Inferior parietal cortex (tissue), 1 donor: ENCODE data around the gene NPBWR2.
"Not testable (repeated sequence)": the region's sequence is repeated elsewhere in the genome, so short reads cannot be mapped to it uniquely, and the experiment has no call there.

Experiments
- DNase-seq: peaks from one replicate; pipeline ENCODE4 v3.0.0-alpha.2; 2016; ENCODE audit errors: extremely low spot score

NPBWR2 gene

DNA sequence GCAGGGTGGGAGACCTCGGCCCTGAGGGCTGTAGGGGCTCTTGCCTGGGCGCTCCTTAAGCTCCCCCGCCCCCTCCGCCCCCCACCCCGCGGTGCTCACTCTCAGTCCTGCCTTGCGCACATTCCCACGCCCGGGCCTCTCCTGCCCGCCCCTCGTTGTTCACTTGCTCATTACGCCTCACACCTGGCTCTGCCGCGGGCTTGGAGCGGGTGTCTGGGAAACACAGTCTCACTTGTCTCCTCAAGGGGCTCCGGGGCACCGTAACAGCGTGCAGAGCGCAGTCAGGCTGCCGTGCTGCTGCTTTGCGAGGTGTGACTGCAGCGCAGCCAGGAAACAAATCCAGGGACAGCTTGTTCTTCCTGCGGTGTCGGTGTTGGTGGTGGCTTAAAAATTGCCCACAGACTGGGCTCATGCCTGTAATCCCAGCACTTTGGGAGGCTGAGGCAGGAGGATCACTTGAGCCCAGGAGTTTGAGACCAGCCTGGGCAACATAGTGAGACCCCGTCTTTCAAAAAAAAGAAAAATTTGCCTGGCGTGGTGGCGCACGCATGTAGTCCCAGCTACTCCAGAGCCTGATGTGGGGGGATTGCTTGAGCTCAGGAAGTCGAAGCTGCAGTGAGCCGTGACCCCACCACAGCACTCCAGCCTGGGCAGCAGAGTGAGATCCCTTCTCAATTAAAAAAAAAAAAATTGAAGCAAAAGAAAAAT, 4.6 kb downstream of the NPBWR2 start:
- no peak for DNase-seq

DNA sequence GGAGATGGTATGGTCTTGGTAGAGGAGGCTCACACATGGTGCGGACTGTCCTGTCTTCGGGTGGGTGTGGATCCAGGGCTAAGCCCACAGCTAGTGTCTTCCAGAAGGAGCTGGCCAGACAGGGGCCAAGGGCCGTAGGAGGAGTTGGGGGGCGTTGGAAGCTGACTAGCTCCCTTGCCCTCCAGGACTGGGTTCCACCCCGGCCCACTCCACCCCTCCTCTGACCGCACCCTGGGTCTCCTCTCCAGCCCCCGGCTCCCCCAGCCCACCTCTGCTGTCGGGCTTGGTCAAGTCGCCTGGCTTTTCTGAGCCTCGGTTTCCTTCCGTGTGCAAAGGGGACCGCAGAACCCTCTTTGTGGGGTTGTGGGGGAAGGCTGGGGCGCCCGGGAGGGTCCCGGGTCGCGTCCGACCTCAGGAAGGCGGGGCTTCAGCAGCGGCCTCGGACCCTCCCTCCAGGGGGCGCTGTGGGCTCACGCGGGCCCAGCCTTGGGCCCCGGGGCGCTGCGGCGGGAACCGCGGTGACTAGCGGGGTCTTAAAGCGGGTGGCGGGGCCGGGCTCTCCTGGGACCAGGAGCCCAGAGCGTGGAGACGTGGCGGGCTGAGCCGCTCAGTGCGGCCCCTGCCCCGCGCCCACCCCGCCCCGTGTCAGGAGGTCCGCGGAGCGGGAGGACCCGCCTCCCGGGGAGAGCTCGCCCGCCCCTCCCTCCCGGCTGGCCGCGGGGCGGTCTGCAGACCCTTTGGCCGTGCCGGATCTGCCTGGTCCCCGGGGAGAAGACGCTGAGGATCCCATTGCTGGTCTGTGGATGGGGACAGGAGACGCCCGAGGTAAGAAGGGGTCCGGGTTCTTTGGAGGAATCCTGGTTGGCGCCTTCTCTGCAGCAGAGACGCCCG, 5.4 kb downstream of the NPBWR2 start:
- no peak for DNase-seq

- no peak for DNase-seq
Observed at GRCh38 chr20:64100946-64101688, 6.2 kb downstream of the NPBWR2 start.

GRCh38 chr20:64100566-64100888, 6.8 kb downstream of the NPBWR2 start:
- DNase-seq: no peak

GRCh38 chr20:64099880-64100565, 7.3 kb downstream of the NPBWR2 start:
- no peak for DNase-seq

- no peak for DNase-seq
Observed at GRCh38 chr20:64099086-64099786, 8.1 kb downstream of the NPBWR2 start.

DNA sequence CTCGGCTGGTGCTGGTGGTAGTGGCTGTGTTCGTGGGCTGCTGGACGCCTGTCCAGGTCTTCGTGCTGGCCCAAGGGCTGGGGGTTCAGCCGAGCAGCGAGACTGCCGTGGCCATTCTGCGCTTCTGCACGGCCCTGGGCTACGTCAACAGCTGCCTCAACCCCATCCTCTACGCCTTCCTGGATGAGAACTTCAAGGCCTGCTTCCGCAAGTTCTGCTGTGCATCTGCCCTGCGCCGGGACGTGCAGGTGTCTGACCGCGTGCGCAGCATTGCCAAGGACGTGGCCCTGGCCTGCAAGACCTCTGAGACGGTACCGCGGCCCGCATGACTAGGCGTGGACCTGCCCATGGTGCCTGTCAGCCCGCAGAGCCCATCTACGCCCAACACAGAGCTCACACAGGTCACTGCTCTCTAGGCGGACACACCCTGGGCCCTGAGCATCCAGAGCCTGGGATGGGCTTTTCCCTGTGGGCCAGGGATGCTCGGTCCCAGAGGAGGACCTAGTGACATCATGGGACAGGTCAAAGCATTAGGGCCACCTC, 8.8 kb downstream of the NPBWR2 start:
- no peak for DNase-seq

DNA sequence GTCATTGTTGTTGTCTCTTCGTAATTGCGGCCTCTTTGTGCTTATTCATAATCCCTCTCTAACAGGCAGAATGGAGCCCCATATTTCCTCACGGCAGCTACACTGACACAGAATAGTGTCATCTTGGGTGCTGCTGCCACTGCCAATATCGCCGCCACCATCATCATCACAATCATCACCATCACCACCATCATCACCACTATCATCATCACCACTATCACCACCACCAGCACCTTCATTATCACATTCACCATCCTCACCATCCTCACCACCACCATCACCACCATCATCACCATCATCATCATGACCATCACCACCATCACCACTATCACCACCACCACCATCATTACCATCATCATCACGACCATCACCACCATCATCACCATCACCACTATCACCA, 10.8 kb downstream of the NPBWR2 start:
- no peak for DNase-seq

GRCh38 chr20:64095927-64096326, 11.4 kb downstream of the NPBWR2 start:
- DNase-seq: no peak

DNA sequence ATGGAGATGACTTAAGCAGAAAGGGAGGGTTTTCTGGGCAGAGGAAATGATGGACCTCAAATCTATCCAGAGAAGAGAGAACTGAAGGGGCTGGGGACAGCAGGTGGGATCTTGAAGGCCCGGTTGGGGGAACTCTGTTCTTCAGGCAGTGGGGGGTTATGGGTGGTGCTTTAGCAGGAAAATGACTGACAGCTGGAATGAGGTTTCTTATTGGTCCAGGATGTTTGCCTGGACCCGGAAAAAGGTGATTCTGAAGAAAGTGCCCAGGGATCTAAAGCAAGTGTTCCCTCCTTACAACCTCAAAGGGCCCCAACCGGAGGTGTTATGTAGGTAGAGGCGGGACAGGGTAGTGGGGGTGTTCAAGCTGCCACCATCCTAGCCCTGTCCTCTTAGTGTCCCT, 11.9 kb downstream of the NPBWR2 start:
- DNase-seq: no peak

GRCh38 chr20:64093013-64093503, 14.3 kb downstream of the NPBWR2 start:
- DNase-seq: no peak

- no peak for DNase-seq
Observed at GRCh38 chr20:64092258-64093012, 14.9 kb downstream of the NPBWR2 start.

- DNase-seq: no peak
Observed at GRCh38 chr20:64091770-64092169, 15.6 kb downstream of the NPBWR2 start.

GRCh38 chr20:64091340-64091739, 16.0 kb downstream of the NPBWR2 start:
- DNase-seq: no peak

- no peak for DNase-seq
Observed at GRCh38 chr20:64090165-64090564, 17.2 kb downstream of the NPBWR2 start.

- not testable (repeated sequence) for DNase-seq
Observed at GRCh38 chr20:64088586-64088985, 18.8 kb downstream of the NPBWR2 start.

DNA sequence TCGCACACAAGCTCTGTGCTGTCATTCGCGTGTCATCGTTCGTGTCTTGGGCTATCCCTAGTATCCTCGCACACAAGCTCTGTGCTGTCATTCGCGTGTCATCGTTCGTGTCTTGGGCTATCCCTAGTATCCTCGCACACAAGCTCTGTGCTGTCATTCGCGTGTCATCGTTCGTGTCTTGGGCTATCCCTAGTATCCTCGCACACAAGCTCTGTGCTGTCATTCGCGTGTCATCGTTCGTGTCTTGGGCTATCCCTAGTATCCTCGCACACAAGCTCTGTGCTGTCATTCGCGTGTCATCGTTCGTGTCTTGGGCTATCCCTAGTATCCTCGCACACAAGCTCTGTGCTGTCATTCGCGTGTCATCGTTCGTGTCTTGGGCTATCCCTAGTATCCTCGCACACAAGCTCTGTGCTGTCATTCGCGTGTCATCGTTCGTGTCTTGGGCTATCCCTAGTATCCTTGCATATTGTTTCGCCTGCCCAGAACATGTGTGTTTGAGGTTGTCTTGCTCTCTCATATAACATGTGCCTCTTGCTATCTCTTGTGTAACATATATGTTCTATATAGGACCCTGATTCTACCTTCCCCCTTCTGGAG, 20.0 kb downstream of the NPBWR2 start:
- not testable (repeated sequence) for DNase-seq

DNA sequence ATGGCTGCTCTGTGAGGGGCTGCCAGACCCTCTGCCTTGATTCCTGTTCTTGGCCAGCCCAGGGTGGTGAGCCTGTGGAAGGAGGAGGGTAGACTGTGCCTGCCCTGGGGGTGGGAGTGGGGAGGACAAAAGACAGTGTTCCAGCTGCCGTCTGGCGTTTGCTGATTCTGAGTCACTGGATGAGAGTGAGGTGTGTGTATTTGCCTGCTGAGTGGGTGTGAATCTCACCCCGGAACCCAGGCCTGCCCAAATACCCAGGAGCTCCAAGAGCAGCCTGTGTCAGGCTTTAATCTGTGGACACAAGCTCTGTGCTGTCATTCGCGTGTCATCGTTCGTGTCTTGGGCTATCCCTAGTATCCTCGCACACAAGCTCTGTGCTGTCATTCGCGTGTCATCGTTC, 20.6 kb downstream of the NPBWR2 start:
- DNase-seq: no peak

- no peak for DNase-seq
Observed at GRCh38 chr20:64084685-64085152, 22.6 kb downstream of the NPBWR2 start.
